ENCODE data around the gene DSCAML1. TPM values are rescaled to one million over a fixed set of nuclear protein-coding genes. Genes with fewer than 3 reads are reported as not detected.
A peak's percentile ranks its signal among the peaks of the same experiment; 100 is the strongest.

The DSCAML1 gene
- total RNA-seq, 1 donor from 2014 or later, result 0.16 TPM

DNA sequence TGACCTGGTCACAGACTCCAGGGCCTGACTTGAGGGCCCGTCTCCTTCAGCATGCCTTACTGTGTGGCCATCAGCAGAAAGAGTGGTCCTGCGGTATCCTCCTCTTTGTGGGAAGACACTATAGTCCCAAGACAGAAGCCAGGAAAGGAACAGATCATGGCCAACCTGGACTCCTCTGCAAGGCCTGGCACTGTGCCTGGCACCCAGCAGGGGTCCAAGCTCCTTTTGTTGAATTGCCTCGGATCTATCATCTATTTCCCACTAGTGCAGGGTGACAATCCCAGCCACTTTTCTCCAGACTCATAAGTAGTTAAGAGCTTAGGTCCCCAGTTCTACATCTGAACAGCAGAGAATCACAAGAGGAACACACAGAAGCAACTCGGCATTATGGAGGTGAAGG lies 27.0 kb downstream of the DSCAML1 start:
- no peak for TF ChIP-seq EZH2 (IDR thresholded peaks at IDR 0.05; ENCODE audit: insufficient read depth, low read length)
- TF ChIP-seq, protein P1, sequence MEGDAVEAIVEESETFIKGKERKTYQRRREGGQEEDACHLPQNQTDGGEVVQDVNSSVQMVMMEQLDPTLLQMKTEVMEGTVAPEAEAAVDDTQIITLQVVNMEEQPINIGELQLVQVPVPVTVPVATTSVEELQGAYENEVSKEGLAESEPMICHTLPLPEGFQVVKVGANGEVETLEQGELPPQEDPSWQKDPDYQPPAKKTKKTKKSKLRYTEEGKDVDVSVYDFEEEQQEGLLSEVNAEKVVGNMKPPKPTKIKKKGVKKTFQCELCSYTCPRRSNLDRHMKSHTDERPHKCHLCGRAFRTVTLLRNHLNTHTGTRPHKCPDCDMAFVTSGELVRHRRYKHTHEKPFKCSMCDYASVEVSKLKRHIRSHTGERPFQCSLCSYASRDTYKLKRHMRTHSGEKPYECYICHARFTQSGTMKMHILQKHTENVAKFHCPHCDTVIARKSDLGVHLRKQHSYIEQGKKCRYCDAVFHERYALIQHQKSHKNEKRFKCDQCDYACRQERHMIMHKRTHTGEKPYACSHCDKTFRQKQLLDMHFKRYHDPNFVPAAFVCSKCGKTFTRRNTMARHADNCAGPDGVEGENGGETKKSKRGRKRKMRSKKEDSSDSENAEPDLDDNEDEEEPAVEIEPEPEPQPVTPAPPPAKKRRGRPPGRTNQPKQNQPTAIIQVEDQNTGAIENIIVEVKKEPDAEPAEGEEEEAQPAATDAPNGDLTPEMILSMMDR (IDR thresholded peaks at IDR 0.05; ENCODE audit: insufficient read depth, low read depth, low read length), result no peak

DNA sequence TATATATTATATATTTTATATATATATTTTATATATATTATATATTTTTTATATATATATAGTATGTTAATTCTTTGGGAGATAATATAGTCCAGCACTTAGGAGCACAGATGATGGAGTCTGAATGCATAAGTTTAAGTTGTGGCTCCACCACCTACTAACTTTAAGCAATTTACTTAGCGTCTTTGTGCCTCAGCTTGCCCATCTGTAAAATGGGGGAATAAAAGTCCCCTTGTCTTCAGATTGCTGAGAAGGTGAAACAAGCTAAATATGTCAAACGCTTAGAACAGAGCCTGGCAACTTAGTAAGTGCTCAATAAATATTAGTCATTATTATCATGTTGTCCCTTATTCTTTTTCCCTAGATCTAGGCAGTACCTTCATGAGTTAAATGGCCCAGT lies 27.5 kb downstream of the DSCAML1 start:
- Mint-ChIP-seq H3K27ac (ENCODE audit: unreplicated experiment) (no peak overlapping the region), H3K4me1 (ENCODE audit: low read depth, unreplicated experiment) (no peaks in the 10 kb centered on the region), H3K4me3 (ENCODE audit: unreplicated experiment) (no peak overlapping the region), H3K36me3 (ENCODE audit: low read depth, unreplicated experiment) (no peaks in the 10 kb centered on the region), H3K9me3 (ENCODE audit: unreplicated experiment) (no peaks in the 10 kb centered on the region), H3K27me3 (ENCODE audit: low read depth, unreplicated experiment) (peaks cover 73% of the 10 kb centered on the region)
- no peaks in the 10 kb centered on the region for H3K9me3 ChIP-seq (ENCODE audit: insufficient read depth, low read depth, low read length)
- H4K20me1 ChIP-seq (ENCODE audit: insufficient read depth, low read length), result no peaks in the 10 kb centered on the region
- DNase-seq (ENCODE audit: low read depth) (no peak), FAIRE-seq (no peak)
- no peak overlapping the region for H2AFZ ChIP-seq (ENCODE audit: low read depth, low read length)
- no peaks in the 10 kb centered on the region for H3K36me3 ChIP-seq (ENCODE audit: insufficient read depth, low read length)
- no peak overlapping the region for H3K4me3 ChIP-seq (ENCODE audit: insufficient read depth, low read depth, low read length)
- H3K27ac ChIP-seq (ENCODE audit: low read depth, low read length), result no peak overlapping the region
- no peaks in the 10 kb centered on the region for H3K79me2 ChIP-seq (ENCODE audit: insufficient read depth, low read length)
- TF ChIP-seq, protein P1 (IDR thresholded peaks at IDR 0.05; ENCODE audit: insufficient read depth, low read depth, low read length), result no peak
- no peak for TF ChIP-seq EZH2 (IDR thresholded peaks at IDR 0.05; ENCODE audit: insufficient read depth, low read length)
- H3K27me3 ChIP-seq (ENCODE audit: insufficient read depth, low read length), result no peaks in the 10 kb centered on the region
- no peak overlapping the region for H3K9ac ChIP-seq (ENCODE audit: low read length)
- no peak overlapping the region for H3K4me2 ChIP-seq (ENCODE audit: low read length)
- no peaks in the 10 kb centered on the region for H3K4me1 ChIP-seq (ENCODE audit: insufficient read depth, low read length)

More for the DNA sequence above, 27.0 kb downstream of the DSCAML1 start:
- Histone ChIP-seq H3K4me1 (ENCODE audit: insufficient read depth, low read length) (no peaks in the 10 kb centered on the region), H3K9ac (ENCODE audit: low read length) (no peak overlapping the region), H3K4me3 (ENCODE audit: insufficient read depth, low read depth, low read length) (no peak overlapping the region), H4K20me1 (ENCODE audit: insufficient read depth, low read length) (no peaks in the 10 kb centered on the region), H3K79me2 (ENCODE audit: insufficient read depth, low read length) (no peaks in the 10 kb centered on the region), H3K9me3 (ENCODE audit: insufficient read depth, low read depth, low read length) (no peaks in the 10 kb centered on the region), H3K27ac (ENCODE audit: low read depth, low read length) (no peak overlapping the region), H3K36me3 (ENCODE audit: insufficient read depth, low read length) (no peaks in the 10 kb centered on the region), H2AFZ (ENCODE audit: low read depth, low read length) (no peak overlapping the region), H3K4me2 (ENCODE audit: low read length) (no peak overlapping the region), H3K27me3 (ENCODE audit: insufficient read depth, low read length) (peaks cover 2% of the 10 kb centered on the region)
- no peak for DNase-seq (ENCODE audit: low read depth)
- no peak for FAIRE-seq
- Mint-ChIP-seq H3K27ac (ENCODE audit: unreplicated experiment) (no peak overlapping the region), H3K27me3 (ENCODE audit: low read depth, unreplicated experiment) (peaks cover 73% of the 10 kb centered on the region), H3K36me3 (ENCODE audit: low read depth, unreplicated experiment) (no peaks in the 10 kb centered on the region), H3K9me3 (ENCODE audit: unreplicated experiment) (no peaks in the 10 kb centered on the region), H3K4me1 (ENCODE audit: low read depth, unreplicated experiment) (no peaks in the 10 kb centered on the region), H3K4me3 (ENCODE audit: unreplicated experiment) (no peak overlapping the region)

DNA sequence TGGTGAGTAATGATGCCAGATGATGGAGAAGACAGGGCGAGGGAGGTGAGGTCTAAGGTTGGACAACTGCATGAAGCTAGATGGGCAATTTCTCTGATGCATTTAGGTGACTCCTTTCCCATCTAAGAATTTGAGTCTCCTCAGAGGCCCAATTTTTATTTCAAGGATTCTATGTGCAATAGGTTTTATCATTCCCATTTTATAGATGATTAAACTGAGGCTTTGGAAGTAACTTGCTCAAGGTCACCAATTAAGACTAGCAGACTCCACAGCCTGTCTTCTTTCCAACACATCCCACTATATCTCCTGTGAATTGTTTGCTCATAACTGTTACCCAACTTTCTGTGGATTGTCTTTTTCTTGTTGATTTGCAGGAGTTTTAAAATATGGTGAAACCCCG lies 28.5 kb downstream of the DSCAML1 start:
- Histone ChIP-seq H3K4me2 (ENCODE audit: low read length) (no peak overlapping the region), H3K4me1 (ENCODE audit: insufficient read depth, low read length) (no peaks in the 10 kb centered on the region), H4K20me1 (ENCODE audit: insufficient read depth, low read length) (no peaks in the 10 kb centered on the region), H2AFZ (ENCODE audit: low read depth, low read length) (no peak overlapping the region), H3K36me3 (ENCODE audit: insufficient read depth, low read length) (no peaks in the 10 kb centered on the region), H3K27me3 (ENCODE audit: insufficient read depth, low read length) (no peaks in the 10 kb centered on the region), H3K4me3 (ENCODE audit: insufficient read depth, low read depth, low read length) (no peak overlapping the region), H3K79me2 (ENCODE audit: insufficient read depth, low read length) (no peaks in the 10 kb centered on the region), H3K27ac (ENCODE audit: low read depth, low read length) (no peak overlapping the region), H3K9ac (ENCODE audit: low read length) (no peak overlapping the region), H3K9me3 (ENCODE audit: insufficient read depth, low read depth, low read length) (no peaks in the 10 kb centered on the region)
- DNase-seq (ENCODE audit: low read depth), result no peak
- Mint-ChIP-seq H3K27me3 (ENCODE audit: low read depth, unreplicated experiment) (peaks cover 70% of the 10 kb centered on the region), H3K36me3 (ENCODE audit: low read depth, unreplicated experiment) (no peaks in the 10 kb centered on the region), H3K27ac (ENCODE audit: unreplicated experiment) (peak overlapping the region; percentile 18), H3K9me3 (ENCODE audit: unreplicated experiment) (no peaks in the 10 kb centered on the region), H3K4me3 (ENCODE audit: unreplicated experiment) (no peak overlapping the region), H3K4me1 (ENCODE audit: low read depth, unreplicated experiment) (no peaks in the 10 kb centered on the region)
- TF ChIP-seq, protein P1 (IDR thresholded peaks at IDR 0.05; ENCODE audit: insufficient read depth, low read depth, low read length), result no peak
- TF ChIP-seq EZH2 (IDR thresholded peaks at IDR 0.05; ENCODE audit: insufficient read depth, low read length), result no peak
- FAIRE-seq, result no peak
